H4 (cell line): ENCODE data around the gene GATD1. TPM values are rescaled to one million over a fixed set of nuclear protein-coding genes. Genes with fewer than 3 reads are reported as not detected.
A peak's percentile ranks its signal among the peaks of the same experiment; 100 is the strongest.

ENCODE experiments used
- DNase-seq: peaks from one replicate; pipeline ENCODE4 v3.0.0-alpha.2; 2015; ENCODE audit warnings: low spot score
- total RNA-seq: library from RNA; depleted of rRNA; stranded (reverse); fragments of >200 nt; shearing (Covaris generic); gene quantifications from 2 replicates; pipeline ENCODE4 v1.2.3, GENCODE V29; 2014; rRNA removed

Gene GATD1
- total RNA-seq, 1 experiment from 2014 or later = 15.5 TPM

GRCh38 chr11:727281-727701, 50.0 kb downstream of the GATD1 start:
- no peak for DNase-seq

DNA sequence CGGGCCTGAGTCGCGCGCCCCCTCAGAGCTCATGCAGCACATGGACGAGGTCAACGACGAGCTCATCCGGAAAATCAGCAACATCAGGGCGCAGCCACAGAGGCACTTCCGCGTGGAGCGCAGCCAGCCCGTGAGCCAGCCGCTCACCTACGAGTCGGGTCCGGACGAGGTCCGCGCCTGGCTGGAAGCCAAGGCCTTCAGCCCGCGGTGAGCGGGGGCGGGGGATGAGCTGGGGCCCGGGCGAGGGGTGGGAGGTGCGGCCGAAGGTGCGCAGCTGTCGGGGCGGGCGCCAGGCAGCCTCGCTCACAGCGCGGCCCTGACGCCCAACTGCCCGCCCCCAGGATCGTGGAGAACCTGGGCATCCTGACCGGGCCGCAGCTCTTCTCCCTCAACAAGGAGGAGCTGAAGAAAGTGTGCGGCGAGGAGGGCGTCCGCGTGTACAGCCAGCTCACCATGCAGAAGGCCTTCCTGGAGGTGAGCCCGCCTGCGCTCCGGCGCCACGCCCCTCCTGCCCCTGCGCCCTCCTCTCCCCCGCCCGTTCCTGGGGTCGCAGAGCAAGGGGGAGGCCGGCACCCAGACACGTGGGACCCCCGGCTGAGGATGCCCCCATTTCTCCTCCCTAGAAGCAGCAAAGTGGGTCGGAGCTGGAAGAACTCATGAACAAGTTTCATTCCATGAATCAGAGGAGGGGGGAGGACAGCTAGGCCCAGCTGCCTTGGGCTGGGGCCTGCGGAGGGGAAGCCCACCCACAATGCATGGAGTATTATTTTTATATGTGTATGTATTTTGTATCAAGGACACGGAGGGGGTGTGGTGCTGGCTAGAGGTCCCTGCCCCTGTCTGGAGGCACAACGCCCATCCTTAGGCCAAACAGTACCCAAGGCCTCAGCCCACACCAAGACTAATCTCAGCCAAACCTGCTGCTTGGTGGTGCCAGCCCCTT, 50.7 kb downstream of the GATD1 start:
- DNase-seq = no peak

GRCh38 chr11:725624-726202, 51.6 kb downstream of the GATD1 start:
- no peak for DNase-seq

GRCh38 chr11:724778-725386, 52.4 kb downstream of the GATD1 start:
- DNase-seq = no peak

DNA sequence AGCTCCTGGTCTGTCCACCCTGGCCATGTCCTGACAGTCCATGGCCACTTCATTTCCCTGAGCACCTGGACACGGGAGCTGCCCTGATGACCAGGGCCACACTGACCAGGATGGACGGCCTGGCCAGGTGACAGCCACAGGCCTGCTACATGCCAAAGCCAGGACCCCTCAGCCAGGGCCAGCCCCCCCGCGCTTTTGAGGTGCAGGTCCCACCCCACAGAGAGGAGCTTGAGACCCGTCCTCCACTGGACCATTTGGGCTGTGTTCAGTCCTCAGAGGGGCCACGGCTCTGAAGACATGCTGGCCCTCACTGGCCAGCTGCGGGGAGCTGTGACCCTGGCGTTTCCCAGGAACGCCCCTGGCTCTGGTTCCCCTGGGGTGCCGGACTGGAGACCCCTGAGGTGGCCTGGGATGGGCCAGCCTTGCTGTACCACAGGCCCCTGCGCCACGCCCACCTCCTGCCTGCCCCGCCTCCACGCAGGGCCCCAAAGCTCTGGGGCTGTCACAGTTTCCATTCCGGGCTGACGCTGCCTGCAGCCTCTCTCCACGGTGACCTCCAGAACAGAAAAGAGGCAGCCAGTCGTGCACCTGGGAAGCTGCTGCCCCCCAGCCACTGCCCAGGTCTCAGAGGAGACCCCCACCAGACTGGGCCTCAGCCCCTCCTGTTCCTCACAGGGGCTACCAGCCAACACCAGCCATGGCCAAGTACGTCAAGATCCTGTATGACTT, 53.1 kb downstream of the GATD1 start:
- DNase-seq = no peak

GRCh38 chr11:723120-723883, 54.0 kb downstream of the GATD1 start:
- peak; percentile 49 for DNase-seq

- no peak for DNase-seq
Measured at GRCh38 chr11:722346-722811, 54.9 kb downstream of the GATD1 start.

- DNase-seq = no peak
Measured at GRCh38 chr11:721741-722345, 55.4 kb downstream of the GATD1 start.

DNA sequence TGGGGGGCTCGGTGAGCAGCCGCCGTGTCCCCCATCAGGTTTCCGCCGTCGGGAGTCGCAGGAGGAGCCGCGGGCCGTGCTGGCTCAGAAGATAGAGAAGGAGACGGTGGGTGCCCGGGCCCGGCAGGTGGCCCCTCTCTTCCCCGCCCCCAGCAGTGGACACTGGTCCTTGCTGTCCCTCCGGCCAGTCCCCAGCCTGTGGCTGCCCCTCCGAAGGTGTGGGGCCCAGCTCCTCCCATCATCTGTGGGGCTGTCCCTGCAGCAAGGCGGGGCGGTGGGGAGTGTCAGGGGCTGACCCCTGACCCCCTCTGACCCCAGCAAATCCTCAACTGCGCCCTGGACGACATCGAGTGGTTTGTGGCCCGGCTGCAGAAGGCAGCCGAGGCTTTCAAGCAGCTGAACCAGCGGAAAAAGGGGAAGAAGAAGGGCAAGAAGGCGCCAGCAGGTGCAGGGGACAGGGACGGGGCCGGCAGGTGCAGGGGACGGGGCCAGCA, 56.0 kb downstream of the GATD1 start:
- no peak for DNase-seq

DNA sequence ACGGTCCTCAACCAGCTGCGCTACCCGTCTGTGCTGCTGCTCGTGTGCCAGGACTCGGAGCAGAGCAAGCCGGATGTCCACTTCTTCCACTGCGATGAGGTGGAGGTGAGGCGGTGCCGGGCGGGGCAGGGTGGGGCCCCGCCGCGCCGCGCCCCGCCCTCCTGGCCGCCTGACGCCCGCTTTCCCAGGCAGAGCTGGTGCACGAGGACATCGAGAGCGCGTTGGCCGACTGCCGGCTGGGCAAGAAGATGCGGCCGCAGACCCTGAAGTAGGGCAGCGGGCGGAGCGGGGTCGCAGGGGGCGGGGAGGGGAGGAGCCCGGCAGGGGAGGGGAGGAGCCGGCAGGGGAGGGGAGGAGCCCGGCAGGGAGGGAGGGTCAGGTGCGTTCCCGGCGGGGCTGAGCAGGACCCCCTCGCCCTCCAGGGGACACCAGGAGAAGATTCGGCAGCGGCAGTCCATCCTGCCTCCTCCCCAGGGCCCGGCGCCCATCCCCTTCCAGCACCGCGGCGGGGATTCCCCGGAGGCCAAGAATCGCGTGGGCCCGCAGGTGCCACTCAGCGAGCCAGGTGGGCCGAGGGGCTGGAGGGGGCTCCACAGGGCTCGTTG, 56.5 kb downstream of the GATD1 start:
- DNase-seq = peak; percentile 48

DNA sequence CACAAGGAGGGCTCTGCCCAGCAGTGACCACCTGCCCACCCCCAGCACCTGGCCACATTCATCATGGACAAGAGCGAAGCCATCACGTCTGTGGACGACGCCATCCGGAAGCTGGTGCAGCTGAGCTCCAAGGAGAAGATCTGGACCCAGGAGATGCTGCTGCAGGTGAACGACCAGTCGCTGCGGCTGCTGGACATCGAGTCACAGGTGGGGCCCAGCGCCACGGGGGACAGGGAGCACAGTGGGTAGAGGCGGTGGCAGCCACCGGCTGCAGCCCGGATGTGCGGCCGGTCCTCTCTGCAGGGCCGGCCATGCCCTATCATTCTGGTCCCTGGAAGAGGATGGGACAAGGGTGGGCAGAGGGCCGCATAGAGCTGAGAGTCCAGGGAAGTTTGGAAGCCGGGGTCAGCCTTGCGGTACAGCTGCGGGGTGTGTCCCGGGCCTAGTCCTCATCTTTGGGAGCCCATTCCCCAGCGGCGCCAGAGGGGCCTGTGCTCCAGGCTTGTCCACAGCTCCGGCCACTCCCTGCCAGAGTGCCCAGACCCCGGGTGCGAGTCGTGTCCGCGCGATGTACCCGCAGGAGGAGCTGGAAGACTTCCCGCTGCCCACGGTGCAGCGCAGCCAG, 57.2 kb downstream of the GATD1 start:
- no peak for DNase-seq

- no peak for DNase-seq
Measured at GRCh38 chr11:719214-720016, 57.9 kb downstream of the GATD1 start.

Other genes with a start within 250 kb of the GATD1 start
- gene HRAS, start 241.9 kb downstream of the GATD1 start, total RNA-seq = 64.1 and 76.1 TPM in 2 replicates
- 0.18 and 0.19 TPM in 2 replicates for gene LRRC56, start 240.0 kb downstream of the GATD1 start, total RNA-seq
- gene LMNTD2, start 216.7 kb downstream of the GATD1 start, total RNA-seq = 1.4 and 2.6 TPM in 2 replicates
- 16.8 and 17.3 TPM in 2 replicates for gene RASSF7, start 216.5 kb downstream of the GATD1 start, total RNA-seq
- 14.5 and 15.3 TPM in 2 replicates for gene PHRF1, start 201.0 kb downstream of the GATD1 start, total RNA-seq
- gene IRF7, start 161.5 kb downstream of the GATD1 start, total RNA-seq = 11.7 and 11.9 TPM in 2 replicates
- gene CDHR5, start 152.5 kb downstream of the GATD1 start, total RNA-seq = not detected in 2 replicates
- not detected in 2 replicates for gene SCT, start 150.3 kb downstream of the GATD1 start, total RNA-seq
- not detected in 2 replicates for gene DRD4, start 140.2 kb downstream of the GATD1 start, total RNA-seq
- 24.9 and 29.9 TPM in 2 replicates for gene DEAF1, start 82.3 kb downstream of the GATD1 start, total RNA-seq
- 15.8 and 16.4 TPM in 2 replicates for gene TMEM80, start 81.7 kb downstream of the GATD1 start, total RNA-seq
- 0.12 TPM in 1 of 2 replicates, not detected in the other for gene EPS8L2, start 71.3 kb downstream of the GATD1 start, total RNA-seq
- gene TALDO1, start 30.0 kb downstream of the GATD1 start, total RNA-seq = 600 and 603 TPM in 2 replicates
- not detected in 2 replicates for gene CEND1, start 12.6 kb upstream of the GATD1 start, total RNA-seq
- 19.6 and 35.8 TPM in 2 replicates for gene SLC25A22, start 20.8 kb upstream of the GATD1 start, total RNA-seq
- gene PIDD1, start 27.7 kb upstream of the GATD1 start, total RNA-seq = 2.2 and 4.2 TPM in 2 replicates
- 1,137 and 1,147 TPM in 2 replicates for gene RPLP2, start 32.5 kb upstream of the GATD1 start, total RNA-seq
- 13.4 and 22.8 TPM in 2 replicates for gene PNPLA2, start 41.4 kb upstream of the GATD1 start, total RNA-seq
- gene CRACR2B, start 50.4 kb upstream of the GATD1 start, total RNA-seq = not detected in 2 replicates
- 825 and 1,008 TPM in 2 replicates for gene CD151, start 55.5 kb upstream of the GATD1 start, total RNA-seq
- 199 and 210 TPM in 2 replicates for gene POLR2L, start 65.0 kb upstream of the GATD1 start, total RNA-seq
- gene TSPAN4, start 65.4 kb upstream of the GATD1 start, total RNA-seq = 117 and 131 TPM in 2 replicates
- 53.1 and 65.1 TPM in 2 replicates for gene CHID1, start 133.3 kb upstream of the GATD1 start, total RNA-seq
- 25.1 and 25.3 TPM in 2 replicates for gene AP2A2, start 148.4 kb upstream of the GATD1 start, total RNA-seq